Stimulated activated CD4-positive, alpha-beta T cell treated with anti-CD3 and anti-CD28 coated beads, Interleukin-15, amount 100 ng/mL, for 1 hour (primary cell): ENCODE data around the gene SMARCA4.
"Not testable (repeated sequence)": the region's sequence is repeated elsewhere in the genome, so short reads cannot be mapped to it uniquely, and the experiment has no call there.

Experiments
- DNase-seq, 2 donors: peaks; one replicate each; pipeline ENCODE4 v3.0.0-alpha.2; 2020; ENCODE audit warnings: low read depth in 1 of 2, low spot score in 1 of 2

Gene SMARCA4

DNA sequence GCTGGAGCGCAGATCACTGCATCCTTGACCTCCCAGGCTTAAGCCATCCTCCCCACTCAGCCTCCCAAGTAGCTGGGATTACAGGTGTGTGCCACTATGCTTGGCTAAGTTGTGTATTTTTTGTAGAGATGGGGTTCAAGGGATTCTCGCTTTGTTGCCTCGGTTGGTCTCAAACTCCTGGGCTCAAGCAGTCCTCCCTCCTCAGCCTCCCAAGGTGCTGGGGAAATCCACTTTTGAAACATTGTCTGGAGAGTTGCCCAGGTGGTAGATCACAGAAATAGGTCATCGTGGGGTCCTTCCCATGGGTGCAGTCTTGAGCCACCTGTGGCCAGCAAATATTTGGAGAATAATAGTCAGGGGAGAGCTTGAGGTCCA, 133.7 kb downstream of the SMARCA4 start:
- no peak for DNase-seq

DNA sequence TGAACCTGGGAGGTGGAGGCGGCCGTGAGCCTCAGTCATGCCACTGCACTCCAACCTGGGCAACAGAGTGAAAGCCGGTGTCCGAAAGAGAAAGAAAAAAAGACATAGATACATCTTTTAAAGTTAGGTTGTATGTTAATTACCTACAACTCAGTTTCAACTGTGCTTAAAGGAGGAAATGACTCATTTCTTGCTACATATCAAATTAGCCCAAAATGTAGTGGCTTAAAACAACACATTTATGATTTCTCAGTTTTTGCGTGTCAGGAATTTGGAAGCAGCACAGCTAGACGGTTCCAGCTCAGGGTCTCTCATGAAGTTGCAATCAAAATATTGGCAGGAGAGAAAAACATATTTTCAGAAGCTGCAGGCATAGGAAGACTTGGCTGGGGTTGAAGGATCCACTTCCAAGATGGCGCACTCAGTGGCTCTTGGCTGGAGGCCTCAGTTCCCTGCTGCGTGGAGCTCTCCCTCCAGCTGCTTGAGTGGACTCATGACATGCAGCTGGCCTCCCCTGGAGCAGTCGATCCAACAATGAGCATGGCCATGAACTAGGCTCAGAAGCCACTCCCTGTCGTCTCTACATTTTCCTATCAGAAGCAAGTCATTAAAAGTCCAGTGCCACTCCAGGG, 135.5 kb downstream of the SMARCA4 start:
- DNase-seq, result no peak

DNA sequence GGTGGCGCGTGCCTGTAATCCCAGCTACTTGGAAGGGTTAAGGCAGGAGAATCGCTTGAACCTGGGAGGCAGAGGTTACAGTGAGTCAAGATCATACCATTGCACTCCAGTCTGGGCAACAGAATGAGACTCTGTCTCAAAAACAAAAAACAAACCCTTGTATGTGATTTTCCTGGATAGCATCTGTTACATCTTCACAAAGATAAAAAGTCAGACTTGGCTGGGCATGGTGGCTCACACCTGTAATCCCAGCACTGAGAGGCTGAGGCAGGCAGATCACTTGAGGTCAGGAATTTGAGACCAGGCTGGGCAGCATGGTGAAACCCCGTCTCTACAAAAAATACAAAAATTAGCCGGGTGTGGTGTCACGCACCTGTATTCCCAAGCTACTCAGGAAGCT, 136.5 kb downstream of the SMARCA4 start:
- not testable (repeated sequence) for DNase-seq

DNA sequence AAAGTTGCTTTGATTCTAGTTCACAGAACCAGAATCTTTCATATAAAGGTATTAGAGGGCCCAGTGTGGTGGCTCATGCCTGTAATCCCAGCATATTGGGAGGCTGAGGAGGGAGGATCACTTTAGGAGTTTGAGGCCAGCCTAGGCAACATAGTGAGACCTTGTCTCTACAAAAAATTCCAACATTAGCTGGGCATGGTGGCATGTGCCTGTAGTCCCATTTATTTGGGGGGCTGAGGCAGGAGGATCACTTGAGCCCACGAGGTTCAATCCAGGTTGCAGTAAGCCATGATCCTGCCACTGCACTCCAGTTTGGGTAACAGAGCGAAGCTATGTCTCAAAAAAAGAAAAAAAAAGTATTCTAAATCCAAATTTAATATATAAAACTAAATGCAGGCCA, 137.5 kb downstream of the SMARCA4 start:
- no peak for DNase-seq

DNA sequence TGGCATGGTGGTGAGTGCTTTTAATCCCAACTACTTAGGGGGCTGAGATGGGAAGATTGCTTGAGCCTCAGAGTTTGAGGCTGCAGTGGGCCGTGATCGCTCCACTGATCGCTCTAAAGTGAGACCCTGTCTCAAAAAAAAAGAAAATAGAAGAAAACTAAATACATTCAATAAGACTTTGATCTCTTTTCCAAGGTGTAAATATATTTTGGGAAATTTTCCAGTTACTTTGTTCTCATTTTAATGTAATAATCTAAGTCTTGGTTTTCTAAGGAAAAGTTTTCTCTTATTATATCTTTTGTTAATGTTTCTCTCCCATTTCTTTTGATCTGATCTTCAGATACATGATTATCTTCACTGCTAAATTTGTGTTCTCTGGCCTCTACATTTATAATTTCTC, 138.0 kb downstream of the SMARCA4 start:
- DNase-seq, result no peak

DNA sequence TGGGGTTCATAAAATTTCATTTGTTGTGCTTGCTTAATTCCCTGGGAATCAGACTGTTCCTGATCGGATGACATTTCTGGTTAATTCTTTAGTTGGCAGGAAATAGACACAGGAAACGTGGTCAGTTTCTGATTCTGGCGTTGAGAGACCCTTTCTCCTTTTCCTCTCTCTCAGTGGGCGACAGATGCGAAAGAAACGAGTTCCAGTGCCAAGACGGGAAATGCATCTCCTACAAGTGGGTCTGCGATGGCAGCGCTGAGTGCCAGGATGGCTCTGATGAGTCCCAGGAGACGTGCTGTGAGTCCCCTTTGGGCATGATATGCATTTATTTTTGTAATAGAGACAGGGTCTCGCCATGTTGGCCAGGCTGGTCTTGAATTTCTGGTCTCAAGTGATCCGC, 139.2 kb downstream of the SMARCA4 start:
- DNase-seq, result no peak

DNA sequence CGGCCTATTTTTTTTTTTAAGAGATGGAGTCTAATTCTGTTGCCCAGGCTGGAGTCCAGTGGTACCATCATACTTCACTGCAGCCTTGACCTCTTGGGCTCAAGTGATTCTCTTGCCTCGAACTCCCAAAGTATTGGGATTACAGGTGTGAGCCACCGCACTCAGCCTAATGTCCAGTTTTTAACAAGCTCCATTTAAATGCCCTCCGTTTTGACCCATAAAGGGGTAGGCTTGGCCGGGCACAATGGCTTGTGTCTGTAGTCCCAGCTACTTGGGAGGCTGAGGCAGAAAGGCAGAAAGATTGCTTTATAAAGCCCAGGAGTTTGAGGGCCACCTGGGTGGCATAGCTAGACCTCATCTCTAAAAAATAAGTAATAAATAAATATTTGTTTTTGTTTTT, 140.2 kb downstream of the SMARCA4 start:
- no peak for DNase-seq

DNA sequence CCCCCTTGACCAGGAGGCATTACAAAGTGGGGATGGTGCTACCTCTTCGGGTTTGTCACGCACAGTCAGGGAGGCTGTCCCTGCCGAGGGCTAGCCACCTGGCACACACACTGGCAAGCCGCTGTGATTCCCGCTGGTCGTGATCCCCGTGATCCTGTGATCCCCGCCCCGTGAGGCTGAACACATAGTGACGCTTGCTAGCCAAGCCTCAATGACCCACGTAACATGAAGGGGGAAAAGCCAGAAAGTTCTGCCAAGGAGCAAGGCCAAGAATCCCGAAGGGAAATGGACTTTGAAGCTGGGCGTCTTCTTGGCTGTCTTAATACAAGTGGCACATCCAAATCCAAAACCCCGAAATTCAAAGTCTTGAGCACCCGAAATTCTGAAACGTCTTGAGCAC, 142.1 kb downstream of the SMARCA4 start:
- no peak for DNase-seq

DNA sequence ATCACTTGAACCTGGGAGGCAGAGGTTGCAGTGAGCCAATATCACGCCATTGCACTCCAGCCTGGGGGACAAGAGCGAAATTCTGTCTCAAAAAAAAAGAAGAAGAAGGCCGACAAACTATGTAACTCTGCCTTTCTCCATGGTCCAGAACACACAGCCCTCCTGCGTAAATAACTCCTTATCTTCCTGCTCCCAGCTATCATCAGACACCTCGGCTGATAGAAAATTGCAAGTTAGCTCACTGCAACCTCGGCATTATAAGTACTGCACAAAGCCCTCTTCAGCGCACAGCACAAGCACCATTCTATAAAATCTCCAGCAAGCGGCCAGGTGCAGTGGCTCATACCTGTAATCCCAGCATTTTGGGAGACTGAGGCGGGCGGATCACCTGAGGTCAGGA, 142.8 kb downstream of the SMARCA4 start:
- not testable (repeated sequence) for DNase-seq

DNA sequence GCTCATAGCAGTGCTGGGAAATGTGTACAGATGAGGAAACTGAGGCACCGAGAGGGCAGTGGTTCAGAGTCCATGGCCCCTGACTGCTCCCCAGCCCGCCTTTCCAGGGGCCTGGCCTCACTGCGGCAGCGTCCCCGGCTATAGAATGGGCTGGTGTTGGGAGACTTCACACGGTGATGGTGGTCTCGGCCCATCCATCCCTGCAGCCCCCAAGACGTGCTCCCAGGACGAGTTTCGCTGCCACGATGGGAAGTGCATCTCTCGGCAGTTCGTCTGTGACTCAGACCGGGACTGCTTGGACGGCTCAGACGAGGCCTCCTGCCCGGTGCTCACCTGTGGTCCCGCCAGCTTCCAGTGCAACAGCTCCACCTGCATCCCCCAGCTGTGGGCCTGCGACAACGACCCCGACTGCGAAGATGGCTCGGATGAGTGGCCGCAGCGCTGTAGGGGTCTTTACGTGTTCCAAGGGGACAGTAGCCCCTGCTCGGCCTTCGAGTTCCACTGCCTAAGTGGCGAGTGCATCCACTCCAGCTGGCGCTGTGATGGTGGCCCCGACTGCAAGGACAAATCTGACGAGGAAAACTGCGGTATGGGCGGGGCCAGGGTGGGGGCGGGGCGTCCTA, 144.3 kb downstream of the SMARCA4 start:
- DNase-seq, result no peak

DNA sequence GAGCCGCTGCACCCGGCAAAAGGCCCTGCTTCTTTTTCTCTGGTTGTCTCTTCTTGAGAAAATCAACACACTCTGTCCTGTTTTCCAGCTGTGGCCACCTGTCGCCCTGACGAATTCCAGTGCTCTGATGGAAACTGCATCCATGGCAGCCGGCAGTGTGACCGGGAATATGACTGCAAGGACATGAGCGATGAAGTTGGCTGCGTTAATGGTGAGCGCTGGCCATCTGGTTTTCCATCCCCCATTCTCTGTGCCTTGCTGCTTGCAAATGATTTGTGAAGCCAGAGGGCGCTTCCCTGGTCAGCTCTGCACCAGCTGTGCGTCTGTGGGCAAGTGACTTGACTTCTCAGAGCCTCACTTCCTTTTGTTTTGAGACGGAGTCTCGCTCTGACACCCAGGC, 145.6 kb downstream of the SMARCA4 start:
- no peak for DNase-seq

DNA sequence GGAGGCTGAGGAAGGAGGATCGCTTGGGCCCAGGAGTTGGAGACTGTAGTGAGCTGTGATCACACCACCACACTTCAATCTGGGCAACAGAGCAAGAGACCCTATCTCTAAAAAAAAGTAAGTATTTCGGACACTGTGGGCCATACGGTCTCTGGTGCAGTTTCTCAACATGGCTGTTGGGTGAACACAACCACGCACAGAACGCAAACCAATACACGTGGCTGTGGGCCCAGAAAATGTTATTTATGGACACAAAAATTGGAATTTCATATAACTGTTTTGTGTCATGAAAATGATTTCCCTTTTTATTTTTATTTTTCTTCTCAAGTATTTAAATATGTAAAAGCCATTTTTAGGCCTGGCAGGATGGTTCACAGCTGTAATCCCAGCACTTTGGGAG, 147.9 kb downstream of the SMARCA4 start:
- no peak for DNase-seq

DNA sequence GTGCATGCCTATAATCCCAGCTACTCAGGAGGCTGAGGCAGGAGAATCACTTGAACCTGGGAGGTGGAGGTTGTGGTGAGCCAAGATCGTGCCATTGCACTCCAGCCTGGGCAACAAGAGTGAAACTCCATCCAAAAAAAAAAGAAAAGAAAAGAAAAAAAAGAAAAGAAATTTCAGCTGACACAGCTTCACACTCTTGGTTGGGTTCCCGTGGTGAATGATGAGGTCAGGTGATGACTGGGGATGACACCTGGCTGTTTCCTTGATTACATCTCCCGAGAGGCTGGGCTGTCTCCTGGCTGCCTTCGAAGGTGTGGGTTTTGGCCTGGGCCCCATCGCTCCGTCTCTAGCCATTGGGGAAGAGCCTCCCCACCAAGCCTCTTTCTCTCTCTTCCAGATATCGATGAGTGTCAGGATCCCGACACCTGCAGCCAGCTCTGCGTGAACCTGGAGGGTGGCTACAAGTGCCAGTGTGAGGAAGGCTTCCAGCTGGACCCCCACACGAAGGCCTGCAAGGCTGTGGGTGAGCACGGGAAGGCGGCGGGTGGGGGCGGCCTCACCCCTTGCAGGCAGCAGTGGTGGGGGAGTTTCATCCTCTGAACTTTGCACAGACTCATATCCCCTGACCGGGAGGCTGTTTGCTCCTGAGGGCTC, 150.4 kb downstream of the SMARCA4 start:
- no peak for DNase-seq

DNA sequence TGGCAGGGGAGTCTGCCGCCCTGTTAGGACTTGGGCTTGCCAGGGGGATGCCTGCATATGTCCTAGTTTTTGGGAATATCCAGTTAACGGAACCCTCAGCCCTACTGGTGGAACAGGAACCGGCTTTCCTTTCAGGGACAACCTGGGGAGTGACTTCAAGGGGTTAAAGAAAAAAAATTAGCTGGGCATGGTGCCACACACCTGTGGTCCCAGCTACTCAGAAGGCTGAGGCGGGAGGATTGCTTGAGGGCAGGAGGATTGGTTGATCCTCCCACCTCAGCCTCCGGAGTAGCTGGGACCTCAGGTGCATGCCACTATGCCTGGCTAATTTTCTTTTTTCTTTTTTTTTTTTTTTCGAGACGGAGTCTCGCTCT, 150.9 kb downstream of the SMARCA4 start:
- DNase-seq, result no peak
